Measurements from ENCODE around the gene UGT1A10.

Gene UGT1A10

GRCh38 chr2:233798335-233799086 lies 162.3 kb downstream of the UGT1A10 start:
- no peak overlapping the region for H3K4me2 ChIP-seq (ENCODE audit: low read length)
- H3K9ac ChIP-seq: no peak overlapping the region
- H3K27ac ChIP-seq: no peak overlapping the region
- no peaks in the 10 kb centered on the region for H3K27me3 ChIP-seq (ENCODE audit: control insufficient read depth, insufficient read depth, low read length)
- H3K4me3 ChIP-seq (ENCODE audit: low read depth, low read length): no peak overlapping the region
- H3K4me1 ChIP-seq: no peaks in the 10 kb centered on the region
- H3K36me3 ChIP-seq (ENCODE audit: control insufficient read depth, insufficient read depth, low read length): no peaks in the 10 kb centered on the region
- H3K79me2 ChIP-seq: no peaks in the 10 kb centered on the region
- TF ChIP-seq, protein P1, sequence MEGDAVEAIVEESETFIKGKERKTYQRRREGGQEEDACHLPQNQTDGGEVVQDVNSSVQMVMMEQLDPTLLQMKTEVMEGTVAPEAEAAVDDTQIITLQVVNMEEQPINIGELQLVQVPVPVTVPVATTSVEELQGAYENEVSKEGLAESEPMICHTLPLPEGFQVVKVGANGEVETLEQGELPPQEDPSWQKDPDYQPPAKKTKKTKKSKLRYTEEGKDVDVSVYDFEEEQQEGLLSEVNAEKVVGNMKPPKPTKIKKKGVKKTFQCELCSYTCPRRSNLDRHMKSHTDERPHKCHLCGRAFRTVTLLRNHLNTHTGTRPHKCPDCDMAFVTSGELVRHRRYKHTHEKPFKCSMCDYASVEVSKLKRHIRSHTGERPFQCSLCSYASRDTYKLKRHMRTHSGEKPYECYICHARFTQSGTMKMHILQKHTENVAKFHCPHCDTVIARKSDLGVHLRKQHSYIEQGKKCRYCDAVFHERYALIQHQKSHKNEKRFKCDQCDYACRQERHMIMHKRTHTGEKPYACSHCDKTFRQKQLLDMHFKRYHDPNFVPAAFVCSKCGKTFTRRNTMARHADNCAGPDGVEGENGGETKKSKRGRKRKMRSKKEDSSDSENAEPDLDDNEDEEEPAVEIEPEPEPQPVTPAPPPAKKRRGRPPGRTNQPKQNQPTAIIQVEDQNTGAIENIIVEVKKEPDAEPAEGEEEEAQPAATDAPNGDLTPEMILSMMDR (IDR thresholded peaks at IDR 0.05): no peak
- no peaks in the 10 kb centered on the region for H3K9me3 ChIP-seq (ENCODE audit: control insufficient read depth, low read length)
- no peak overlapping the region for H2AFZ ChIP-seq

- Histone ChIP-seq H3K4me1 (no peaks in the 10 kb centered on the region), H2AFZ (no peak overlapping the region), H3K27ac (no peak overlapping the region), H3K4me2 (ENCODE audit: low read length) (no peak overlapping the region), H3K9ac (no peak overlapping the region), H3K27me3 (ENCODE audit: control insufficient read depth, insufficient read depth, low read length) (no peaks in the 10 kb centered on the region), H3K4me3 (ENCODE audit: low read depth, low read length) (no peak overlapping the region), H3K9me3 (ENCODE audit: control insufficient read depth, low read length) (no peaks in the 10 kb centered on the region), H3K36me3 (ENCODE audit: control insufficient read depth, insufficient read depth, low read length) (no peaks in the 10 kb centered on the region), H3K79me2 (no peaks in the 10 kb centered on the region)
- TF ChIP-seq, protein P1 (IDR thresholded peaks at IDR 0.05): no peak
Observed at GRCh38 chr2:233799087-233799665, 162.9 kb downstream of the UGT1A10 start.

DNA sequence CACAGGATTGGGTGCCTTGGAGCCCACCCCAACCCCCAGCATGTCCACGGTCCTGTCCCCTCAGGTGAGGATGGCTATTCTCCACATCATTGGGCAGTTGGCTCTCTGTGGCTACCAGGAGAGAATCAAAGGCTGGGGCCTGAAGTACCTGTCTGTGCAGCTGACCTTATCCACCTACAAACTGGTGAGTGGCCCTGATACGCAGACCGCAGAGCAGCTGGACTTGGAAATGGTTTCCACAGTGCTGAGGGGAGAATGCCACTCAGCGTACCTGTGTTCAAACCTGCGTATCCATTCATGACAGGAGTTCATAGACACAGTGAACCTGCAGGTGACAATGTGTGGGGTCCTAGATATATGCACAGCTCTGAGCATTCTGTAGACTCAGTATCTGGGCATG lies 163.5 kb downstream of the UGT1A10 start:
- Histone ChIP-seq H3K4me2 (ENCODE audit: low read length) (no peak overlapping the region), H3K27ac (no peak overlapping the region), H3K4me1 (no peaks in the 10 kb centered on the region), H3K27me3 (ENCODE audit: control insufficient read depth, insufficient read depth, low read length) (no peaks in the 10 kb centered on the region), H3K9me3 (ENCODE audit: control insufficient read depth, low read length) (no peaks in the 10 kb centered on the region), H2AFZ (no peak overlapping the region), H3K4me3 (ENCODE audit: low read depth, low read length) (no peak overlapping the region), H3K36me3 (ENCODE audit: control insufficient read depth, insufficient read depth, low read length) (no peaks in the 10 kb centered on the region), H3K79me2 (no peaks in the 10 kb centered on the region), H3K9ac (no peak overlapping the region)
- TF ChIP-seq, protein P1 (IDR thresholded peaks at IDR 0.05): no peak

DNA sequence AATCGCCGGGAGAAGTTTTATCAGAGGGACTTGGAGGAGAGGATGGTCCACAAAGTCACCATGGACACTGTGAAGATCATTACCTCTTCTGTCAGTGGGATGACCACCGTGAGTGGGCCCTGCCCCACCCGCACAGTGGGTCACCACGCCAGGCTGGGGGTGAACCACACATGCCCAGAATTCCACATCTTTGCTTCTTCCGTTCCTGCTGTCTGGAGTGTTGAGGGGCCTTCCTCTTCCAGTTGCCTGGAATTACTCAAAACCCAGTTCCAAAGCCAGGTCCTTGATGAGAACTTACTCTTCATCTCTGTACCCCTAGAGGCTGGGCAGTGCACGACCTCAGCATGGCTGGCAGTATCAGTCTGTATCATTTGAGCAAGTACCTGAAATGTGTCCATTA lies 164.0 kb downstream of the UGT1A10 start:
- Histone ChIP-seq H3K79me2 (no peaks in the 10 kb centered on the region), H3K9me3 (ENCODE audit: control insufficient read depth, low read length) (no peaks in the 10 kb centered on the region), H3K4me2 (ENCODE audit: low read length) (no peak overlapping the region), H3K27ac (no peak overlapping the region), H3K36me3 (ENCODE audit: control insufficient read depth, insufficient read depth, low read length) (no peaks in the 10 kb centered on the region), H3K4me1 (no peaks in the 10 kb centered on the region), H3K27me3 (ENCODE audit: control insufficient read depth, insufficient read depth, low read length) (no peaks in the 10 kb centered on the region), H2AFZ (no peak overlapping the region), H3K4me3 (ENCODE audit: low read depth, low read length) (no peak overlapping the region), H3K9ac (no peak overlapping the region)
- TF ChIP-seq, protein P1 (IDR thresholded peaks at IDR 0.05): no peak
